H1 (cell line): Measurements from ENCODE around the gene OVCA2. TPM values are rescaled to one million over a fixed set of nuclear protein-coding genes. Genes with fewer than 3 reads are reported as not detected.

Source experiments
- CEBPB ChIP-seq: IDR thresholded peaks from 2 replicates; pipeline ENCODE4 v1.6.1; 2012; ENCODE audit warnings: low read depth, low read length
- CHD2 ChIP-seq: IDR thresholded peaks from 2 replicates; pipeline ENCODE4 v1.6.1; 2012; ENCODE audit warnings: low read length, improper control_type of control experiment
- CREB1 ChIP-seq: IDR thresholded peaks from 2 replicates; pipeline ENCODE4 v1.6.1; 2012; ENCODE audit warnings: inconsistent platforms
- EGR1 ChIP-seq: IDR thresholded peaks from 2 replicates; pipeline ENCODE4 v1.6.1; 2011; ENCODE audit warnings: low read depth, low read length, borderline replicate concordance
- HDAC6 ChIP-seq: IDR thresholded peaks from one replicate; pipeline ENCODE4 v1.7.1; 2012; ENCODE audit warnings: low read depth, mild to moderate bottlenecking, inconsistent platforms, low read length, moderate library complexity
- SIN3A ChIP-seq, 2 experiments: IDR thresholded peaks in 1 of 2; conservative IDR thresholded peaks in 1 of 2; 2 replicates each; pipeline ENCODE4 v1.6.1; 2011 to 2012; ENCODE audit warnings: low read length in 2 of 2, improper control_type of control experiment in 1 of 2, low read depth in 1 of 2, mild to moderate bottlenecking in 1 of 2
- polyA plus RNA-seq, 7 experiments: library from polyadenylated mRNA; depleted of rRNA in 3 of 7; stranded (reverse) in 5 of 7; unstranded in 2 of 7; fragments of >200 nt in 5 of 7; fragments of 200-250 nt in 2 of 7; gene quantifications; 1 replicate in 5 of 7; 2 replicates in 1 of 7; 4 replicates in 1 of 7; pipeline versions ENCODE4 v1.2.1 to v1.2.3, GENCODE V29; 2011 to 2013; ENCODE audit warnings: missing spikeins in 2 of 7, mixed read lengths in 2 of 7
- total RNA-seq: library from RNA; stranded (reverse); fragmentation: NEBNext Ultra II Directional; extraction: Animal tissue kit (Norgen Biotek cat#: 25700); gene quantifications from 2 replicates; pipeline ENCODE4 v1.2.1, GENCODE V29; 2021
- TF ChIP-seq, protein P1 (sequence below): IDR thresholded peaks from 2 replicates; pipeline ENCODE4 v1.6.1; 2012; ENCODE audit warnings: low read length, inconsistent platforms

Gene OVCA2
- total and polyA plus RNA-seq, 2 of the 8 experiments (the other 6 are each of a cell fraction or from before 2014, with no cell fraction given) = 15.3 to 37.0 TPM

DNA sequence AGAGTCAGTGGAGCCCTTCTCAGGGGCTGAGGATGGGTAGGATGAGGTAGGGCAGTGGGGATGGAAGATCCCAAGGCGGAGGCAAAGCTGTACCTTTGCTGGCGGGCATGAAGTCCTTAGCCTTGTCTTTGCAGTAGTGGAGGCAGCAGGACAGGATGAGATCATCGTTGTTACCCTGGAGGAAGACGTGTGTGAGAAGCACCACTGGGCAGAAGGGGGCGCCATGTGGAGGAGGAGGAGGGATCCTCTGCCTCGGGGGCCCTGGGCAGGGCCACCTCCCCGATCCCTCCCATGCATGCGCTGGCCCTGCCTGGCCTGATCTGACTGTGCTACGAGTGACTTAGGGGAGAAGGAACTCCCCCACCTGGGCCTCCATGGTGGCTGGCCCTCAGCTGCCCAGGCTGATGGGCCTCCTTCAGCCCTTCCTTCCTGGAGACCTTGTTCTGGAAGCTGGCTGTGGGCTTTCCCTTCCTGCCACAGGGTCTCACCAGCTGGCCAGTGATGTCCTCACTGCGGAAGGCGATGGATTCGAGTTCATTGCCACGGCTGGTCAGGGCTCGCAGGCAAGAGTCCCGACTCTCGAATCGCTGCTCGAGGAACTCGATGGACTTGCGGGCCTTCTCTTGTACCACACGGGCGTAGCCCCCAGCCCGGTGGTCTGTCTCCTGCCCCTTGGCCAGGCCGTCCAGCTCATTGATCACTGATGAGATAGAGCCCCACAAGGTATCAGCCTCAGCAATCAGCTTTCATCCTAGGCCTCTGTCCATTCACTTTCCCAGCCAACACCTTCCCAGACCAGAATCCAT lies 23.4 kb downstream of the OVCA2 start (continued):
- TF ChIP-seq EGR1 (no peak), CHD2 (no peak), SIN3A (conservative IDR thresholded peaks at IDR 0.05 in 1 of 2, IDR thresholded peaks at IDR 0.05 in 1 of 2; ENCODE audit: low read depth in 1 of 2, low read length in 2 of 2) (no peak), CREB1 (no peak; the same call in 1 of the 2 replicates), HDAC6 (no peak), CEBPB (no peak)
- TF ChIP-seq, protein P1, sequence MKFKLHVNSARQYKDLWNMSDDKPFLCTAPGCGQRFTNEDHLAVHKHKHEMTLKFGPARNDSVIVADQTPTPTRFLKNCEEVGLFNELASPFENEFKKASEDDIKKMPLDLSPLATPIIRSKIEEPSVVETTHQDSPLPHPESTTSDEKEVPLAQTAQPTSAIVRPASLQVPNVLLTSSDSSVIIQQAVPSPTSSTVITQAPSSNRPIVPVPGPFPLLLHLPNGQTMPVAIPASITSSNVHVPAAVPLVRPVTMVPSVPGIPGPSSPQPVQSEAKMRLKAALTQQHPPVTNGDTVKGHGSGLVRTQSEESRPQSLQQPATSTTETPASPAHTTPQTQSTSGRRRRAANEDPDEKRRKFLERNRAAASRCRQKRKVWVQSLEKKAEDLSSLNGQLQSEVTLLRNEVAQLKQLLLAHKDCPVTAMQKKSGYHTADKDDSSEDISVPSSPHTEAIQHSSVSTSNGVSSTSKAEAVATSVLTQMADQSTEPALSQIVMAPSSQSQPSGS = peak; percentile 87
